Measurements from ENCODE around the gene CREM. TPM values are rescaled to one million over a fixed set of nuclear protein-coding genes. Genes with fewer than 3 reads are reported as not detected.

The CREM gene
- polyA plus RNA-seq, 3 donors = 11.4 to 12.4 (median 12.1) TPM

DNA sequence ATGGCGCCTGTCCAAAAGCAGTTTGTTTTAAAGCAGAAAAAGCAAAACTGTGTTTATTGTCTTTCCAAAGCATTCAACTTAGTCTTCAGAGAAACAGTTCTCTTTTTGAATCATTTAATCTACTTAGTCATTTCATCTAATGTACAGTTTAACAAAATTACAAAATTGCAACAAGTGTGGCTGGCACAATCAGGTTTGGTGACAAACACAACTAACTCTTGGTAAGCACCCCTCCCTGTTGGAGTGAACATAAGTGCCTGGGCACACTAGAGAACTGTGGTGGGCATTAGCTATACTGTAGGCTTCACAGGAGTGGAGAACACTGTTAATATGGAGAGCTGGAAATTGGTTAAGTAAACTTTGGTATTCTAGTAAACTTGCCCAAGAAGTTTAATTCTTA, 6.9 kb downstream of the CREM start:
- no peaks in the 10 kb centered on the region for H3K27me3 ChIP-seq (ENCODE audit: control insufficient read depth in 2 of 2, insufficient read depth in 2 of 2, low read length in 2 of 2)
- H3K4me2 ChIP-seq (replicated peaks; ENCODE audit: extremely low read depth, low read length, poor library complexity, severe bottlenecking) = no peak overlapping the region
- no peak overlapping the region for H2AFZ ChIP-seq (ENCODE audit: insufficient read depth, low read depth, low read length, poor library complexity, severe bottlenecking)
- H3K9me3 Mint-ChIP-seq = no peaks in the 10 kb centered on the region
- peaks cover 0 to 3% (median 0%) of the 10 kb centered on the region in 3 donors for H3K27me3 Mint-ChIP-seq (ENCODE audit: low read depth in 3 of 3)
- no peak overlapping the region for H3K9ac ChIP-seq (ENCODE audit: insufficient read depth, low read length, poor library complexity, severe bottlenecking)
- DNase-seq = no peak
- TF ChIP-seq, protein P1, sequence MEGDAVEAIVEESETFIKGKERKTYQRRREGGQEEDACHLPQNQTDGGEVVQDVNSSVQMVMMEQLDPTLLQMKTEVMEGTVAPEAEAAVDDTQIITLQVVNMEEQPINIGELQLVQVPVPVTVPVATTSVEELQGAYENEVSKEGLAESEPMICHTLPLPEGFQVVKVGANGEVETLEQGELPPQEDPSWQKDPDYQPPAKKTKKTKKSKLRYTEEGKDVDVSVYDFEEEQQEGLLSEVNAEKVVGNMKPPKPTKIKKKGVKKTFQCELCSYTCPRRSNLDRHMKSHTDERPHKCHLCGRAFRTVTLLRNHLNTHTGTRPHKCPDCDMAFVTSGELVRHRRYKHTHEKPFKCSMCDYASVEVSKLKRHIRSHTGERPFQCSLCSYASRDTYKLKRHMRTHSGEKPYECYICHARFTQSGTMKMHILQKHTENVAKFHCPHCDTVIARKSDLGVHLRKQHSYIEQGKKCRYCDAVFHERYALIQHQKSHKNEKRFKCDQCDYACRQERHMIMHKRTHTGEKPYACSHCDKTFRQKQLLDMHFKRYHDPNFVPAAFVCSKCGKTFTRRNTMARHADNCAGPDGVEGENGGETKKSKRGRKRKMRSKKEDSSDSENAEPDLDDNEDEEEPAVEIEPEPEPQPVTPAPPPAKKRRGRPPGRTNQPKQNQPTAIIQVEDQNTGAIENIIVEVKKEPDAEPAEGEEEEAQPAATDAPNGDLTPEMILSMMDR (IDR thresholded peaks at IDR 0.05) = no peak
- peaks cover 7% of the 10 kb centered on the region for H3K79me2 ChIP-seq (ENCODE audit: insufficient read depth, low read length)
- no peaks in the 10 kb centered on the region for H3K36me3 ChIP-seq (replicated peaks in 1 of 2; ENCODE audit: control insufficient read depth in 1 of 2, insufficient read depth in 2 of 2, low read length in 2 of 2)
- H3K4me3 ChIP-seq (replicated peaks in 1 of 3; ENCODE audit: low read depth in 2 of 3, low read length in 3 of 3) = no peak overlapping the region
- no peaks in the 10 kb centered on the region for H3K36me3 Mint-ChIP-seq
- H3K4me1 ChIP-seq (ENCODE audit: control insufficient read depth in 1 of 2, insufficient read depth in 2 of 2, low read length in 2 of 2) = peaks cover 5 to 11% of the 10 kb centered on the region in 2 donors
- no peak overlapping the region for H3K27ac ChIP-seq (ENCODE audit: low read depth in 1 of 2, low read length in 2 of 2)
- peaks cover 13% of the 10 kb centered on the region for H3K4me1 Mint-ChIP-seq
- intact Hi-C loops (cut with micrococcal nuclease) = no loop called here
- H3K9me3 ChIP-seq (replicated peaks in 1 of 2; ENCODE audit: control insufficient read depth in 1 of 2, insufficient read depth in 1 of 2, low read length in 2 of 2) = no peaks in the 10 kb centered on the region
- 40% methylated on average over 1 of the region's 1 CpG for WGBS (ENCODE audit: insufficient coverage)
- H3K27ac Mint-ChIP-seq = no peak overlapping the region
- no peaks in the 10 kb centered on the region for H4K20me1 ChIP-seq (ENCODE audit: insufficient read depth, low read length)
- no peak overlapping the region for H3K4me3 Mint-ChIP-seq

DNA sequence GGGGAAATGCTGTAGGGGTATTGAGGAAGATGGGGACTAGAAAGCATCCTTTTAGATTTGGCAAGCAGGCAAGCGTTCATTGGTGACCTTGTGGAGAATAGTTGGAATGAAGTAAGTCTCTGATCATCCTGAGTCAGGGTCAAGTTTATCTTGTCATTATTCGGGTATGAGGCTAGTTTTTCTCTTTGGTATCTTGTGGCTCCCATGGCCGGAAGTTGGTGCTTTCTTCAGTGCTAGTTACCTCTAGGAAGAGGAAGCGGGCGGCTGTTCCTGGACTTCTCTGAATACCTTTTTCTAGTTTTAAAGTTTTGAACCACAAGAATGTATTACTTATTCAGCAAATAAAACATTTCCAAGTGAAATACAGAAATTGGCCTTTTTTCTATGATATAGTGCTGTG, 9.2 kb downstream of the CREM start:
- peak in 2 of 3 donors; percentile 11 to 18 for DNase-seq
- peaks cover 11% of the 10 kb centered on the region for H3K4me1 Mint-ChIP-seq
- WGBS (ENCODE audit: insufficient coverage) = 100% methylated on average over 1 of the region's 5 CpGs
- H2AFZ ChIP-seq (ENCODE audit: insufficient read depth, low read depth, low read length, poor library complexity, severe bottlenecking) = no peak overlapping the region
- peaks cover 0 to 3% (median 0%) of the 10 kb centered on the region in 3 donors for H3K27me3 Mint-ChIP-seq (ENCODE audit: low read depth in 3 of 3)
- no peaks in the 10 kb centered on the region for H3K36me3 ChIP-seq (replicated peaks in 1 of 2; ENCODE audit: control insufficient read depth in 1 of 2, insufficient read depth in 2 of 2, low read length in 2 of 2)
- TF ChIP-seq, protein P1 (IDR thresholded peaks at IDR 0.05) = no peak
- peaks cover 5 to 9% of the 10 kb centered on the region in 2 donors for H3K4me1 ChIP-seq (ENCODE audit: control insufficient read depth in 1 of 2, insufficient read depth in 2 of 2, low read length in 2 of 2)
- no peaks in the 10 kb centered on the region for H3K27me3 ChIP-seq (ENCODE audit: control insufficient read depth in 2 of 2, insufficient read depth in 2 of 2, low read length in 2 of 2)
- no peak overlapping the region for H3K27ac ChIP-seq (ENCODE audit: low read depth in 1 of 2, low read length in 2 of 2)
- H3K4me3 Mint-ChIP-seq = no peak overlapping the region
- no peaks in the 10 kb centered on the region for H3K9me3 Mint-ChIP-seq
- no peaks in the 10 kb centered on the region for H3K9me3 ChIP-seq (replicated peaks in 1 of 2; ENCODE audit: control insufficient read depth in 1 of 2, insufficient read depth in 1 of 2, low read length in 2 of 2)
- intact Hi-C loops (cut with micrococcal nuclease) = no loop called here
- H3K27ac Mint-ChIP-seq = peak overlapping the region in 3 of 7 donors; percentile 29 to 62 (median 45)
- H3K79me2 ChIP-seq (ENCODE audit: insufficient read depth, low read length) = no peaks in the 10 kb centered on the region
- no peaks in the 10 kb centered on the region for H3K36me3 Mint-ChIP-seq
- no peak overlapping the region for H3K9ac ChIP-seq (ENCODE audit: insufficient read depth, low read length, poor library complexity, severe bottlenecking)
- no peak overlapping the region for H3K4me3 ChIP-seq (replicated peaks in 1 of 3; ENCODE audit: low read depth in 2 of 3, low read length in 3 of 3)
- no peak overlapping the region for H3K4me2 ChIP-seq (replicated peaks; ENCODE audit: extremely low read depth, low read length, poor library complexity, severe bottlenecking)
- no peaks in the 10 kb centered on the region for H4K20me1 ChIP-seq (ENCODE audit: insufficient read depth, low read length)

All from CD14-positive monocyte (primary cell).